GM06990 (cell line): ENCODE measurements around the gene KRT86.

Experiments
- DNase-seq: peaks from one replicate; pipeline ENCODE4 v3.0.0-alpha.2; 2011; ENCODE audit not compliant: insufficient read length; ENCODE audit errors: extremely low read depth
- H3K27me3 ChIP-seq: replicated peaks from 2 replicates; pipeline ENCODE4 v1.6.0; 2011; ENCODE audit warnings: low read length; ENCODE audit not compliant: control insufficient read depth, insufficient read depth
- H3K36me3 ChIP-seq: 2 replicates; pipeline ENCODE4 v1.5.1; 2011; ENCODE audit warnings: low read length; ENCODE audit not compliant: control insufficient read depth, insufficient read depth
- H3K4me3 ChIP-seq: replicated peaks from 2 replicates; pipeline ENCODE4 v1.5.1; 2011; ENCODE audit warnings: low read depth, mild to moderate bottlenecking, control low read depth, low read length
- CTCF ChIP-seq: IDR thresholded peaks from 2 replicates; pipeline ENCODE4 v1.5.1; 2011; ENCODE audit warnings: low read length, control low read depth, mild to moderate bottlenecking, inconsistent platforms; ENCODE audit not compliant: insufficient read depth, poor library complexity, severe bottlenecking

KRT86 gene

GRCh38 chr12:52321418-52321817 is 47.0 kb downstream of the KRT86 start:
- Histone ChIP-seq H3K27me3 (peaks cover 6% of the 10 kb centered on the region), H3K36me3 (no peaks in the 10 kb centered on the region), H3K4me3 (no peak overlapping the region)
- TF ChIP-seq CTCF: no peak
- DNase-seq: no peak

GRCh38 chr12:52322069-52322468 is 47.6 kb downstream of the KRT86 start:
- TF ChIP-seq CTCF: no peak
- peaks cover 6% of the 10 kb centered on the region for H3K27me3 ChIP-seq
- no peak for DNase-seq
- no peak overlapping the region for H3K4me3 ChIP-seq
- H3K36me3 ChIP-seq: no peaks in the 10 kb centered on the region

- no peak for TF ChIP-seq CTCF
- Histone ChIP-seq H3K4me3 (no peak overlapping the region), H3K36me3 (no peaks in the 10 kb centered on the region), H3K27me3 (peaks cover 6% of the 10 kb centered on the region)
- no peak for DNase-seq
Observed at GRCh38 chr12:52323001-52323400, 48.6 kb downstream of the KRT86 start.

DNA sequence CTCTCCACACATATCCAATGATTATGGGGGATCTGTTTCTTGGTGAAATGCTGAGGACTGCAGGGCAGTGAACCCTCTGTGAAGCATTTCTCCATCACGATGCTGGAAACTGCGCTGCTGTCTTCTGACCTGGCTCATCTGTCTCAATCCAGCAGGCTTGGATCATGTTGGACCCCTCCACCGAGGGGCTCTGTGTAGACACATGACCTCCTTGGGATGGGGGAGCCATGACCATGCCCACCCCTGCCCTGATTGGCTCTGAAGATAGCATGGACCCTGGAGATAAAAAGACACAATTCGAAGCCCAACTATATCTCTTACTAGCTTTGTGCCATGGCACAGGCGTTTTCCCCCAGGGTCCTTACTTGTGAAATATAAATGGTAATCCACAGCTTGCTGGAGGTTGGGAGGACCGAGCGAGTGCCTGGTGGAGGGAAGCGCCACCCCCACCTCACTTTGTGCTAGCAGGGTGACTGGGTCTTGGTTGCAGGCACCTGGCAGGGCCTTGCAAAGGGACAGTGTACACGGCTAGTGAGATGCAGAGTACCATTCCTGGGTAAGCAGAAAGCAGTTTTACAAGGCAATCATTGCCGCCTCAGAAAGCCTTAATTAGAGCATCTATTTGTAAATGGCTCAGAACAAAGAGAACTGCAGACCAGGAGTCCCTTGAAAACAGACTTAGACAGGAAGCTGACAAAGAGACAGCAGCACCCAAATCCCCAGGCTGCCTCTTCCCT is 49.1 kb downstream of the KRT86 start:
- TF ChIP-seq CTCF: no peak
- no peak for DNase-seq
- no peak overlapping the region for H3K4me3 ChIP-seq
- peaks cover 6% of the 10 kb centered on the region for H3K27me3 ChIP-seq
- H3K36me3 ChIP-seq: no peaks in the 10 kb centered on the region

DNA sequence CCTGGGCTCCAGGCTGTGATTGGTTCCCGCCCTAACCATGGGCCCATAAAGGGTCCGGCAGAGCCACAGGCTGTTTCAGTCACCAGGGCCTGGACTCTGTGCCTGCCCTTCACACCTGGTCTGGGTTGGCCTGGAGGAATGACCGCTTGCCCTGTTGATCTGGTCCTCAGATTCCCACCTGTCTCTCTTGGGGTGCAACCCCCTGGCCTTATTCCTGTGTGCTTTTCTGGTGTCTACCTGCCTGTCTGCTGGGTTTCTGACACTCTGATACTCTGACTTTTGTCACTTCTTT is 49.7 kb downstream of the KRT86 start:
- no peak for DNase-seq
- H3K4me3 ChIP-seq: no peak overlapping the region
- H3K36me3 ChIP-seq: no peaks in the 10 kb centered on the region
- H3K27me3 ChIP-seq: peaks cover 6% of the 10 kb centered on the region
- no peak for TF ChIP-seq CTCF
